Activated T-helper 9 cell treated with anti-CD3 and anti-CD28 coated beads, Interleukin-2, amount 50 U/mL, for 16 hours (primary cell): ENCODE data around the gene KCNJ12.
"Not testable (repeated sequence)": the region's sequence is repeated elsewhere in the genome, so short reads cannot be mapped to it uniquely, and the experiment has no call there.

Experiments used
- DNase-seq: peaks from one replicate; pipeline ENCODE4 v3.0.0-alpha.2; 2020; ENCODE audit warnings: low read depth

KCNJ12 gene

GRCh38 chr17:21349358-21350050 lies 26.7 kb upstream of the KCNJ12 start:
- not testable (repeated sequence) for DNase-seq

GRCh38 chr17:21350495-21350894 lies 25.7 kb upstream of the KCNJ12 start:
- DNase-seq: not testable (repeated sequence)

GRCh38 chr17:21351366-21352065 lies 24.6 kb upstream of the KCNJ12 start:
- no peak for DNase-seq

GRCh38 chr17:21352221-21352980 lies 23.8 kb upstream of the KCNJ12 start:
- DNase-seq: no peak

- no peak for DNase-seq
These were observed 23.2 kb upstream of the KCNJ12 start for GRCh38 chr17:21352981-21353265.

GRCh38 chr17:21353326-21354010 lies 22.7 kb upstream of the KCNJ12 start:
- DNase-seq: no peak

- DNase-seq: no peak
These were observed 21.3 kb upstream of the KCNJ12 start for GRCh38 chr17:21354796-21355385.

- DNase-seq: no peak
These were observed 20.6 kb upstream of the KCNJ12 start for GRCh38 chr17:21355586-21355985.

GRCh38 chr17:21356537-21357127 lies 19.5 kb upstream of the KCNJ12 start:
- no peak for DNase-seq

GRCh38 chr17:21357281-21357680 lies 18.9 kb upstream of the KCNJ12 start:
- no peak for DNase-seq

GRCh38 chr17:21357696-21358656 lies 18.2 kb upstream of the KCNJ12 start:
- no peak for DNase-seq

- no peak for DNase-seq
These were observed 17.3 kb upstream of the KCNJ12 start for GRCh38 chr17:21358682-21359482.

- no peak for DNase-seq
These were observed 16.7 kb upstream of the KCNJ12 start for GRCh38 chr17:21359483-21359840.

- no peak for DNase-seq
These were observed 16.1 kb upstream of the KCNJ12 start for GRCh38 chr17:21360048-21360447.

GRCh38 chr17:21361020-21361809 lies 14.9 kb upstream of the KCNJ12 start:
- DNase-seq: no peak

- DNase-seq: no peak
These were observed 13.7 kb upstream of the KCNJ12 start for GRCh38 chr17:21362331-21362931.

GRCh38 chr17:21363776-21364642 lies 12.1 kb upstream of the KCNJ12 start:
- no peak for DNase-seq

GRCh38 chr17:21365016-21365415 lies 11.1 kb upstream of the KCNJ12 start:
- no peak for DNase-seq
